Spleen (tissue), 11 donors: ENCODE measurements around the gene NRL. TPM values are rescaled to one million over a fixed set of nuclear protein-coding genes. Genes with fewer than 3 reads are reported as not detected.
A peak's percentile ranks its signal among the peaks of the same experiment; 100 is the strongest.
"Not testable (repeated sequence)": the region's sequence is repeated elsewhere in the genome, so short reads cannot be mapped to it uniquely, and the experiment has no call there.

Source experiments
- DNase-seq: peaks from one replicate; pipeline ENCODE4 v3.0.0-alpha.2; 2020
- H3K27ac ChIP-seq, 8 donors: fragments of 200-600 bp; sonication (generic) in 7 of 8; 1 replicate in 4 of 8; 2 replicates in 4 of 8; pipeline versions ENCODE4 v1.5.0 to v1.8.0; 2016 to 2021; ENCODE audit warnings: inconsistent platforms in 4 of 8, mild to moderate bottlenecking in 4 of 8, moderate library complexity in 1 of 8
- H3K27me3 ChIP-seq, 7 donors: fragments of 200-600 bp; sonication (generic) in 6 of 7; replicated peaks in 1 of 7; 1 replicate in 4 of 7; 2 replicates in 3 of 7; pipeline versions ENCODE4 v1.5.0 to v1.8.0; 2016 to 2021; ENCODE audit warnings: inconsistent platforms in 3 of 7, mild to moderate bottlenecking in 1 of 7
- H3K36me3 ChIP-seq, 6 donors: fragments of 200-600 bp; sonication (generic) in 5 of 6; 1 replicate in 4 of 6; 2 replicates in 2 of 6; pipeline versions ENCODE4 v1.5.0 to v1.8.0; 2016 to 2021; ENCODE audit warnings: inconsistent platforms in 2 of 6
- H3K4me1 ChIP-seq, 6 donors: fragments of 200-600 bp; sonication (generic) in 5 of 6; 1 replicate in 3 of 6; 2 replicates in 3 of 6; pipeline versions ENCODE4 v1.5.0 to v1.8.0; 2016 to 2021; ENCODE audit warnings: inconsistent platforms in 3 of 6
- H3K4me3 ChIP-seq, 8 donors: fragments of 200-600 bp; sonication (generic) in 7 of 8; 1 replicate in 4 of 8; 2 replicates in 4 of 8; pipeline versions ENCODE4 v1.5.0 to v1.8.0; 2016 to 2021; ENCODE audit warnings: inconsistent platforms in 4 of 8, mild to moderate bottlenecking in 4 of 8, moderate library complexity in 2 of 8
- H3K9me3 ChIP-seq, 8 donors: fragments of 200-600 bp; sonication (generic) in 7 of 8; 1 replicate in 4 of 8; 2 replicates in 4 of 8; pipeline versions ENCODE4 v1.5.0 to v1.8.0; 2016 to 2021; ENCODE audit warnings: inconsistent platforms in 4 of 8
- POLR2A ChIP-seq, 3 donors: fragments of 450-650 bp; IDR thresholded peaks; one replicate each; pipeline ENCODE4 v1.5.1; 2017; ENCODE audit warnings: antibody characterized with exemption in 3 of 3, mild to moderate bottlenecking in 1 of 3
- POLR2AphosphoS5 ChIP-seq, 3 donors: sonication (generic); formaldehyde crosslinking; IDR thresholded peaks; one replicate each; pipeline ENCODE4 v1.5.1; 2017; ENCODE audit warnings: antibody characterized with exemption in 3 of 3
- WGBS, 5 donors: extraction: QIAGEN DNeasy Blood & Tissue Kit in 3 of 5; methylation state at CpG; one replicate each; pipeline versions ENCODE4 v1.1.5 to v1.1.7; 2013 to 2018; 5-methylcytosine and 5-hydroxymethylcytosine counted together
- intact Hi-C: fragments of 100-400 bp; cut with DNase I; formaldehyde crosslinking; loops from one replicate; pipeline ENCODE4 v1.15.0; 2023; ENCODE audit warnings: low total_unique reads
- polyA plus RNA-seq, 3 donors: library from polyadenylated mRNA; stranded (reverse); fragments of 200-250 nt; gene quantifications; one replicate each; pipeline ENCODE4 v1.2.1, GENCODE V29; 2013
- total RNA-seq, 7 donors: library from RNA; depleted of rRNA in 3 of 7; stranded (reverse); fragments of >200 nt in 3 of 7; fragmentation: NEBNext Ultra II Directional in 4 of 7; extraction: Animal tissue kit (Norgen Biotek cat#: 25700) in 4 of 7; gene quantifications; one replicate each; pipeline versions ENCODE4 v1.1.0 to v1.2.1, GENCODE V29; 2016 to 2021
- TF ChIP-seq, protein P1 (sequence below), 11 experiments: fragments of 200-600 bp in 7 of 11; fragments of 450-650 bp in 4 of 11; sonication (generic) in 4 of 11; IDR thresholded peaks in 8 of 11; conservative IDR thresholded peaks in 3 of 11; 1 replicate in 7 of 11; 2 replicates in 4 of 11; pipeline versions ENCODE4 v1.4.0 to v1.8.0; 2016 to 2021; ENCODE audit warnings: antibody characterized with exemption in 11 of 11, inconsistent platforms in 4 of 11, mild to moderate bottlenecking in 1 of 11
- donor health status: healthy with polysubstance abuse.
- donor health status: DM: no; HTN: no; CAD: no; lungs with moderate emphysema.
- donor health status: DM: no; HTN: no; CAD: no.
- donor health status: Bipolar disorder and iron deficiency.
- donor health status: healthy.
- donor health status: DM: no; HTN: no; CAD: no.
- donor health status: DM: yes; HTN: yes; CAD: no.

Gene NRL
- total and polyA plus RNA-seq, 10 donors = 2.0 to 7.8 (median 4.0) TPM

DNA sequence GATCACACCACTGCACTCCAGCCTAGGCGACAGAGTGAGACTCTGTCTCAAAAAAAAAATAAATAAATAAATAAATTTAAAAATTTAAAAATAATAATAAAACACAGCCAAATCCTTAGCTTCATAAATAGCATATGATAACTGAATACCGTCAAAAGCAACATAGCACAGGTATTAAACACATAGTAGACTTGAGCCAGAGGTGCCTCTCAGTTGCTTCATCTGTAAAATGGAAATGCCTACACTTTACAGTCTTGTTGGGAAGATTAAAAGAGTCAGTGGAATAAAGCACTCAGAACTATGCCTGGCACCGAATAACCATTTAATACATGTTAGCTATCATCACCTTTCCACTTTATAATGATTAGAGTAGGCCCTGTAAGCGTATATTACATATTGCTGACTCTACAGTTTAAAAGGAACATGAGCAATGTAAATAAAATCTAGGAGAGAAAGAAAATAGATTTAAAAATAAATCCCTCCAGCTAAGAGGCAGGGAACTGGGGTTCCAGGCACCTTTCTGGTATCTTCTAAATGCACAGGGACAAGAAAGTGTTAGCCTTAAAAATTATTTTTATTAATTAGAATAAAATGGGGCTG, 8.0 kb downstream of the NRL start:
- peaks cover 11 to 57% (median 45%) of the 10 kb centered on the region in 6 donors for H3K4me1 ChIP-seq
- H3K27me3 ChIP-seq = no peaks in the 10 kb centered on the region
- WGBS, 5 donors = 79 to 93% (median 84%) methylated on average over 4 of the region's 4 CpGs
- H3K36me3 ChIP-seq = peaks cover 0 to 35% (median 16%) of the 10 kb centered on the region in 6 donors
- intact Hi-C loops = no loop called here
- H3K27ac ChIP-seq = peak overlapping the region in 6 of 8 donors; percentile 4 to 72 (median 52)
- no peak overlapping the region for H3K4me3 ChIP-seq
- no peak for DNase-seq
- TF ChIP-seq POLR2A (IDR thresholded peaks at IDR 0.05) (no peak), POLR2AphosphoS5 (IDR thresholded peaks at IDR 0.05) (no peak)
- TF ChIP-seq, protein P1, sequence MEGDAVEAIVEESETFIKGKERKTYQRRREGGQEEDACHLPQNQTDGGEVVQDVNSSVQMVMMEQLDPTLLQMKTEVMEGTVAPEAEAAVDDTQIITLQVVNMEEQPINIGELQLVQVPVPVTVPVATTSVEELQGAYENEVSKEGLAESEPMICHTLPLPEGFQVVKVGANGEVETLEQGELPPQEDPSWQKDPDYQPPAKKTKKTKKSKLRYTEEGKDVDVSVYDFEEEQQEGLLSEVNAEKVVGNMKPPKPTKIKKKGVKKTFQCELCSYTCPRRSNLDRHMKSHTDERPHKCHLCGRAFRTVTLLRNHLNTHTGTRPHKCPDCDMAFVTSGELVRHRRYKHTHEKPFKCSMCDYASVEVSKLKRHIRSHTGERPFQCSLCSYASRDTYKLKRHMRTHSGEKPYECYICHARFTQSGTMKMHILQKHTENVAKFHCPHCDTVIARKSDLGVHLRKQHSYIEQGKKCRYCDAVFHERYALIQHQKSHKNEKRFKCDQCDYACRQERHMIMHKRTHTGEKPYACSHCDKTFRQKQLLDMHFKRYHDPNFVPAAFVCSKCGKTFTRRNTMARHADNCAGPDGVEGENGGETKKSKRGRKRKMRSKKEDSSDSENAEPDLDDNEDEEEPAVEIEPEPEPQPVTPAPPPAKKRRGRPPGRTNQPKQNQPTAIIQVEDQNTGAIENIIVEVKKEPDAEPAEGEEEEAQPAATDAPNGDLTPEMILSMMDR (IDR thresholded peaks at IDR 0.05 in 8 of 11, conservative IDR thresholded peaks at IDR 0.05 in 3 of 11) = no peak
- H3K9me3 ChIP-seq = no peaks in the 10 kb centered on the region

DNA sequence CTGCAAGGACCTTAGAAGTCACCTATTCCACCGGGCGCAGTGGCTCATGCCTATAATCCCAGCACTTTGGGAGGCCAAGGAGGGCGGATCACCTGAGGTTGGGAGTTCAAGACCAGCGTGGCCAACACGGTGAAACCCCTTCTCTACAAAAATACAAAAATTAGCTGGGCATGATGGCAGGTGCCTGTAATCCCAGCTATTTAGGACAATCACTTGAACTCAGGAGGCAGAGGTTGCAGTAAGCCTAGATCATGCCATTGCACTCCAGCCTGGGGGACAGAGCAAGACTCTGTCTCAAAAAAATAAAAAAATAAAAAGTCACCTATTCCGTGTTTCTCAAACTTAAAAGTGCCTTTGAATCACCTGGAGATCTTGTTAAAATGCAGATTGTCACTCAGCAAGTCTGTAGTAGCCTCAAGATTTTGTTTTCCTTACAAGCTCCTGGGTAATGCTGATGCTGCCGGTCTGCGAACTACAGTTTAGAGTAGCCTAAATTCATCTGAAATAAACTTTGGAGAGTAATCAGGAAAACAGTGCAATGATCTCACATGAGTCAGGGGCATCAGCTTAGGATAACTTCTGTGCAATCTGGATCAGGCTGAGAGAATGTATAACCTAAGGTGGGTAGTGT, 9.0 kb downstream of the NRL start:
- H3K9me3 ChIP-seq, H3K27me3 ChIP-seq, H3K4me3 ChIP-seq, DNase-seq, intact Hi-C loops: not testable (repeated sequence)
- Histone ChIP-seq H3K27ac (peak overlapping the region in 6 of 8 donors; percentile 4 to 72 (median 54)), H3K36me3 (peaks cover 0 to 46% (median 21%) of the 10 kb centered on the region in 6 donors), H3K4me1 (peaks cover 11 to 50% (median 41%) of the 10 kb centered on the region in 6 donors)
- WGBS, 5 donors = 88 to 92% (median 91%) methylated on average over 8 of the region's 8 CpGs

DNA sequence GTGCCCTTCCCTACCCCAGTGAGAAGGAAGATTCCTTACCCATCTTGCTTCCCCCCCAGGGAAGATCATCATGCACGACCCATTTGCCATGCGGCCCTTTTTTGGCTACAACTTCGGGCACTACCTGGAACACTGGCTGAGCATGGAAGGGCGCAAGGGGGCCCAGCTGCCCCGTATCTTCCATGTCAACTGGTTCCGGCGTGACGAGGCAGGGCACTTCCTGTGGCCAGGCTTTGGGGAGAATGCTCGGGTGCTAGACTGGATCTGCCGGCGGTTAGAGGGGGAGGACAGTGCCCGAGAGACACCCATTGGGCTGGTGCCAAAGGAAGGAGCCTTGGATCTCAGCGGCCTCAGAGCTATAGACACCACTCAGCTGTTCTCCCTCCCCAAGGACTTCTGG, 11.3 kb downstream of the NRL start:
- TF ChIP-seq POLR2AphosphoS5 (IDR thresholded peaks at IDR 0.05) = peak in 1 of 3 donors; percentile 18
- no peak for TF ChIP-seq POLR2A (IDR thresholded peaks at IDR 0.05)
- TF ChIP-seq, protein P1 (IDR thresholded peaks at IDR 0.05 in 8 of 11, conservative IDR thresholded peaks at IDR 0.05 in 3 of 11) = no peak
- H3K36me3 ChIP-seq = peaks cover 0 to 68% (median 44%) of the 10 kb centered on the region in 6 donors
- H3K4me1 ChIP-seq = peaks cover 3 to 28% (median 18%) of the 10 kb centered on the region in 6 donors
- H3K27ac ChIP-seq = no peak overlapping the region
- WGBS, 5 donors = 86 to 96% (median 92%) methylated on average over 12 to 13 of the region's 13 CpGs
- H3K9me3 ChIP-seq = no peaks in the 10 kb centered on the region
- intact Hi-C loops = no loop called here
- H3K27me3 ChIP-seq = no peaks in the 10 kb centered on the region
- DNase-seq = peak; percentile 71
- no peak overlapping the region for H3K4me3 ChIP-seq

DNA sequence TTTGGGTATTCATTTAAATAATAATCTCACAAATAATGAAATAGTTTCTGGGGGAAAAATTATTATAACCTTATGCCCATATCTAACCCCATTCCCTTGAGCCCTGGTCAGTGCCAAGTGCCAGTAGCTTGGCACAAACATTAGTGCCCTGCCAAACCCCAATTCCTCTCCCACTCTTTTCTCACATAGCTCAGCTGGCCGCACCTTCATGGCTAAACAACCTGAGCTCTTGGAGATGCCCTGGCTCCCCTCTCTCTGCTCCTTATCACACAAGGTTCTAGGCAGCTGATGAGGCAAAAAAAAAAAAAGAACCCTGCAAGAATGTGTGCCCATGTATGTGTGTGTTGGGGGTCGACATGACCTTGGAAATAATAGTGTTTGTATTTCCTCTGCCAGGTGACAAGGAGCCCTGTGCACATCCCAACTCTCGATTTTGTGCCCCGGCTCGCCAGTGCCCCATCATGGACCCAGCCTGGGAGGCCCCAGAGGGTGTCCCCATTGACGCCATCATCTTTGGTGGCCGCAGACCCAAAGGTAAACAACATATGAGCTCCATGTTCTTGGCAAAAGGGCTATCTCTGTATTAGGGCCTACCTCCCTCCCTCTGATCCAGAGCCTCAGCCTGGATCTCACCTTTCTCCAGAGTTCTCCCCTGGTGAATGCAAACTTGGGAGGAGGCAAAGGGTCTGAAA, 12.2 kb downstream of the NRL start:
- peaks cover 3 to 21% (median 12%) of the 10 kb centered on the region in 6 donors for H3K4me1 ChIP-seq
- no peaks in the 10 kb centered on the region for H3K27me3 ChIP-seq
- H3K27ac ChIP-seq = no peak overlapping the region
- intact Hi-C loops = no loop called here
- H3K9me3 ChIP-seq = no peaks in the 10 kb centered on the region
- TF ChIP-seq POLR2A (IDR thresholded peaks at IDR 0.05) (no peak), POLR2AphosphoS5 (IDR thresholded peaks at IDR 0.05) (peak in 1 of 3 donors; percentile 4)
- TF ChIP-seq, protein P1 (IDR thresholded peaks at IDR 0.05 in 8 of 11, conservative IDR thresholded peaks at IDR 0.05 in 3 of 11) = no peak
- peaks cover 0 to 78% (median 52%) of the 10 kb centered on the region in 6 donors for H3K36me3 ChIP-seq
- WGBS, 5 donors = 88 to 95% (median 93%) methylated on average over 7 of the region's 7 CpGs
- H3K4me3 ChIP-seq = no peak overlapping the region
- peak; percentile 34 for DNase-seq
